C4-2B (cell line): ENCODE results near the gene FAM221B.

Experiments used
- H3K27ac ChIP-seq: fragments of 450-650 bp; 2 replicates; pipeline ENCODE4 v1.5.1; 2017
- CTCF ChIP-seq: fragments of 450-650 bp; conservative IDR thresholded peaks from 2 replicates; pipeline ENCODE4 v1.5.1; 2017; ENCODE audit warnings: mild to moderate bottlenecking
- ZFX ChIP-seq: fragments of 450-650 bp; IDR thresholded peaks from 2 replicates; pipeline ENCODE4 v1.6.1; 2017

Gene FAM221B

DNA sequence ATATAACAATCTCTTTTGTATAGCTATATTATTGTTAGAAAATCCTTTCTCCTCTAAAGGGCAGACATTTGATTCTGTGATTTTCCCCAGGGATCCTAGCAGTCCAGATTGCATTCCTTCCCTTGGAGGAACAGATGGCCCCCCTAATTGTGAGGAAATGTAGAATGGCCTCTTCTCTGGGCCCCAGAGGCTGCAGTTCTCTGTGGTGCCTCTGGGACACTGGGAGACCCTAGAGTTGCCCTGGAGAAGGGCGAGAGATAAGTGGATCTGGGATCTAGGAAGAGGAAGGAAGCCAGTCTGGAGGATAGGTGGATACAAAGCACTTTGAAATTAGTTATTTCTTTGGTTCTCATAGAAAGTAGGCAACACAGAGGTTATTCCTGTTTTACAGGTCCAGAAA is 11.8 kb downstream of the FAM221B start:
- no peak overlapping the region for H3K27ac ChIP-seq
- no peak for TF ChIP-seq ZFX
- TF ChIP-seq CTCF, result no peak; the same call in 1 of the 2 replicates

DNA sequence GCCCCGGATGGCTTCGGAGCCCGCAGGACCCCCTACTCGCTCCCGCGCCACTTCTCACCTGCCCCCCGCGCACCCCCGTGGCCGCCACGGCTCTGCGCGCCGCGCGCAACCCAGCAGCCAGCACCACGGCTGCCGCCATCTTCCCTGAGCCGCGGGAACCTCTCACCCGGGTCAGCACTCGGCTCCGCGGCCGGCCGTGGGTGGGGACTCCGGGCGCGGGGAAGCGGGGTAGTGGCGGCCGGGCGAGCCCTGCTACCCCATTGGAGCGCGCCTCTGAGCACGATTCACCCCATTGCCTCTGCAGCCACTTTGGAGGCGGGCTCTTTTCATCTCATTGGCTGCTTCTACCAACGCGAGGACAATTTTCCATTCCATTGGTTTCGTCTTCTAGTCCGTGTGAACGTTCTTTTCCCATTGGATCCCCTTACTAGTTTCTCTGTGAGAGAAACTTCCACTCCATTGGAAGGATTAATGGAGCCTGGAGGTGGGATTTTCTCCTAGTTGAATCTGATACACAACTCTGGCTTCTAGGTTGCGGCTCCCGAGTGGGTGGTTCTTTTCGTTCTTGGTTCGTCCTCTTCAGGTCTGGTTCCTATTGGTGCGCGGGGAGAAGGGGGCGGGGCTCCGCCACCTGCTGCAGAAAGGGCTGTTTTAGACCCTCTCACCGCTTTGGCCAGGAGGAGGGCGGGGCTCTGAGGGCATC is 13.5 kb downstream of the FAM221B start, which contains the start of gene HINT2:
Gene HINT2 (minus strand): TSS at position 202 of the 703 bp plus-strand sequence. CDS start 63 bp downstream, at position 139.
- TF ChIP-seq CTCF (no peak), ZFX (peak; percentile 32; the same call in 1 of the 2 replicates)
- peak within 1 kb of the TSS; percentile 99 for H3K27ac ChIP-seq

DNA sequence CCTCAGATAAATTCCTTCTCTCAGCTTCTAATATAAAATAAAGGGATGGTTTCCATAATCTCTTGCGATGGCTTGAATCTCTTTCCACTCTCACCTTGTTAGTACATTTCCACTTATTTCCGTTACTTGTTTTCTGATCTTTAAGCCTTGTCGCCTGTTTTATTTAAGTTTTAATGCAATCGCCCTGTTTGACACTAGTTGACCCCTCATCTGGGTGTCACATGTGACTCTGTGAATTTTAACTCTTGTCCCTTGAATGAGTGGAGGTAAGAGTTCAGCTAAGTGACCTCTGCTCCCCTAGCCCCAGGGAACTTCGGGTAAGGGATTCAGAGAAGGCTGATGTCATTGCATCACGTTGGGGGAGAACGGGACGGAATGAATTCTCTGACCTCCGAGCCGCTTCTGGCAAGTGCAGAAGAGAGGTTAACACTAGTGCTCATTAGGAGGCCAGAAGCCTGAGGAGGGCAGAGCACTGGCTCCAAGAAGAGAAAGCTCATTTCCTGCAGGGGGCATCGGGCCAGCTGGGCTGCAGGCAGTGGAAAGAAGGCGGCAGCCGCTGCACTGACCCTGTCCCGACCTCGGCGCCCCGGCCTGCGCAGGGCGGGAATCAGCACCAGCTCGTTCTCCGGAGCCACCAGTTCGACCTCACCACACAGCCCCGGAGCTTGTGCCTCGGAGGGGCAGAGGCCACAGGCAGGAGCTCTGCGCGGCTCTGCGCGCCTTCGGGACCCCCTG is 14.3 kb downstream of the FAM221B start:
- peak overlapping the region; percentile 99 for H3K27ac ChIP-seq
- TF ChIP-seq ZFX (peak; percentile 69), CTCF (peak; percentile 15; the same call in 1 of the 2 replicates)

GRCh38 chr9:35813434-35814105 is 15.0 kb downstream of the FAM221B start:
- TF ChIP-seq CTCF (peak; percentile 28; the same call in 1 of the 2 replicates), ZFX (no peak)
- H3K27ac ChIP-seq, result peak overlapping the region; percentile 99

DNA sequence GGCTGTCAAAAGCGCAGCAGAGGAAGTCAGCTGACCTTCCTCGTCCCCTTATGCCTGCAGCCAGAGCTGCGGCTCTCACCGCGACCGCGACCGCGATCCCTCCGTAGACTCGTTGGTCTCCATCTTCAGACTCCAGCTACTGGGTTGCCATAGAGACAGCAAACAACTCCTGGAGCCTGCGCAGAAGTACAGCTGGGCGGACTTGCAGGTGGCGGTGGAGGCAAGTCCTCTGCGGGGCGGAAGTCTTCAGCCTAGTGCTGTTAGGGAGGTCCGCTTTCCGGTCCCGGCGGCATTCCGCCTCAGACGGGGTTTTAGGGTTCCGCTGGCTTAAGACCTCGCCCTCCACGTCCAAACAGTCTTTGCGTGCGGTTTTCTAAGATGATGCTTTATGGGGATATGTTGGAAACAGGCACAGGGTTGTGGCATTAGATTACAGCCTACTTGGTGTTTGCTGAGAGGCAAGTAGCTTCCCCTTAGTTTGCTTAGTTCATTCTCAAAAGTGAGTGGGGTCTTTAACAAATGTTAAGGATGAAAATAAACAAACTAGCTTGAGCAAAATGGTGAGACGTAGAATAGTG is 16.4 kb downstream of the FAM221B start, which contains the start of gene SPAG8:
Gene SPAG8 (minus strand): TSS at position 238 of the 578 bp plus-strand sequence. CDS start 115 bp downstream, at position 123.
- TF ChIP-seq CTCF (no peak), ZFX (no peak)
- H3K27ac ChIP-seq, result peak within 1 kb of the TSS; percentile 10

DNA sequence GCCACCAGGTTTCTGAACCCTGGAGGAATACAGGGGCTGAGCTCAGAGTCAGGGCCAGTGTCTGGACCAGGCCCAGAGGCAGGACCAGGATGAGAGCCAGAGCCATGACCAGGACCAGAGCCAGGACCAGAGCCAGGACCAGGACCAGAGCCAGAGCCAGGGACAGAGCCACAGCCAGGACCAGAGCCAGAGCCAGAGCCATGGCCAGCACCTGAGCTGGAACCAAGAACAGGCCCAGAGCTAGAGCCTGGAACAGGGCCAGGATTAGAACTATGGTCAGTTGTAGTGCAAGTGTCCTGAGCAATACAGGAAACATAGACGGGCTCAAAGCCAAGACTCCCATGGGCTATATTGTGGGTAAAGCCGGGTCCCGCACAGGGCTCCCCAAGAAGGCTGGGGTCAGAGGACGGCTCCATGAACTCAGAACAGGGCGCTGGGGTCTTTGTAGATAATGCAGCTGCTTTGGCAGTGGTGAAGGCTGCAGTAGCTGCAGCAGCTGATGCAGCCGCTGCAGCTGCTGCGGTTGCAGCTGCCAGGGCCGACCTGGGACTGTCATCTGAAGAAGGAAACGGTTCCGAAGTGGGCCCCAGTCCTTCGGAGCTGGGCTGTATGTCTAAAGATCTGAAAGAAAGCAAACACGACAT is 17.0 kb downstream of the FAM221B start:
- peak overlapping the region; percentile 10 for H3K27ac ChIP-seq
- TF ChIP-seq ZFX, result no peak
- TF ChIP-seq CTCF, result no peak
